GM18526 (cell line): ENCODE results near the gene TSPEAR.

Experiments used
- POLR2A ChIP-seq: IDR thresholded peaks from 3 replicates; pipeline ENCODE4 v1.6.1; 2011; ENCODE audit not compliant: insufficient read length; ENCODE audit errors: extremely low read depth

TSPEAR gene

DNA sequence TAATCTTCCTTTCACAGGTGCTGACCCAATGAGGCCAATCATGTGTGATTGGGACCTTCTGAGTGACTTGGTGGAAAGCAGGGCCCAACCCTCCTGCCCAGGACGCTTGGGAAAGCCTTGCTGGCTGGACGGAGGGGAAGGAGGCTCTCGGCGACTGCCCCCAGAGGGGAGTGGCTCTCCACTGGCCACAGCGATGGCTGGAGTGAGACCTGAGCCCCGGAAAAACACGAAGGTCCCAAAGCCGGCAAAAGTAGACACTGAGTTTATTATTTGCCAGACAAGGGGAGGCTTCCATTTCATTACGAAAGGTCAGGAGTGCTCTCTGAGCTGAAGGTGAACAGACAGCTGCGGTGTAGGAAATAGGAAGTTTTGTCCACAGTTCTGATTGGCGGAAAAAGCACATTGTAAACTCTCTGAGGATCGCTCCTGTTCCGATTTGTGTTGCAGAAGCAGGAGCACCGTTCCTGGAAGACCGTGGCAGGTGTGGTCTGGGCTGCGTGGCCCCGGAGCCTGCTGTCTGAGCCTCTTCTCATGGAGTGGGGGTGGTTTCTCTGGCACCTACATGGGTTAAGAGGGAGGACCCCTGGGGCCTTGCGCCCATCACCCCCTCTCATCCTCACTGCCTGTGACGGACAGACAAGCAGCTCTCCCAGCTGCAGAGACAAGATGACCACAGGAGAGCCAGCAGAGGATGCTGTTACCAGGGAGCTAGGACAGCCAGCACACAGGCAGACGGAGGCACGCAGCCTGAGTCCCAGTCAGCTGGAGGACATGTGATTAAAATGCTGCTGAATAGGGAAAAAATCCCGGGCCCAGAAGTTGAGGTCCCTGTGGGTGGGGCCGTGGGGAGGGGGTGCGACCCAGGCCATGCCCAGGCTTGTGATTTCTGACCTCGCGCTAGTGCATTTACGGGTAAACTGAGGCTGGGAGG lies 212.8 kb downstream of the TSPEAR start:
- TF ChIP-seq POLR2A = no peak

DNA sequence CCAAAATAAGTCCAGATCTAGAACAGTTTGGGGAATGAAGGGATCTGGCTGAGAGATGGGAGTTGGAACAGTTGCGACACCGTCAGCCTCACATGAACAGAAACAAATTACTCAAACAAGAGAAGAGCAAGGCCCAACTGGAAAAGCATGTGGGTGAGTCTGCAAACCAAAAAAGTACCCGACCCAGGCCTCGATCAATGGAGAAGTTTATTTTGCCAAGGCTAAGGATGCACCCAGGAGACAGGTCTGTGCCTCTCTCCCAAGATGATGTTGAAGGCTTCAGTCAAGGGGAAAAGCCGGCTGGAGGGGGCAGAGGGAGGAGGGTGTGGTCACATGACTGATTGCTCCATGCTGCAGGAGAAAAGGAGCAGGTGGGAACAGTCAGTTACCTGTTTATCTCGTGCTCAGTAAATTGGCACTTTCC lies 213.7 kb downstream of the TSPEAR start:
- TF ChIP-seq POLR2A = no peak

- TF ChIP-seq POLR2A = no peak
Measured at GRCh38 chr21:44496564-44497550, 214.5 kb downstream of the TSPEAR start.

- TF ChIP-seq POLR2A = no peak
Measured at GRCh38 chr21:44495611-44496563, 215.5 kb downstream of the TSPEAR start.

DNA sequence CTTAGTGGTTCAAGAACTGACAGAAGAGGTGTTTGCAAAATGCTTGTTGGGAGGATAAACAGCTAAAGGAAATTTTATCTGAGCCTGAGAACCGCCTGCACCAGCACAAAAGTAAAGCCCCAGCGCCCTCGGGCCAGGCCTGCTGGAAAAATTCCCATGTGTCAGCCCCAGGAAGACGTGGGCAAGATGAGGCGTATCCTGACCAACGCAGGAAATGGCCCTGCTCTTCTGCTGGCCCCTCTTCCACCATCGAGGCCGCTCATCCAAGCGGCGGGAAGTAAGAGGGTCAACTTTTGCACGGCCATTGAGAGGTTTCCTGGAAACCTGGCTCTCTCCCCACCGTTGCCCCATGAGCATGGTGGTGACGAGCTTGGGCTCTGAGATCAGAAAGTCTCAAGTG lies 216.4 kb downstream of the TSPEAR start:
- TF ChIP-seq POLR2A = no peak

DNA sequence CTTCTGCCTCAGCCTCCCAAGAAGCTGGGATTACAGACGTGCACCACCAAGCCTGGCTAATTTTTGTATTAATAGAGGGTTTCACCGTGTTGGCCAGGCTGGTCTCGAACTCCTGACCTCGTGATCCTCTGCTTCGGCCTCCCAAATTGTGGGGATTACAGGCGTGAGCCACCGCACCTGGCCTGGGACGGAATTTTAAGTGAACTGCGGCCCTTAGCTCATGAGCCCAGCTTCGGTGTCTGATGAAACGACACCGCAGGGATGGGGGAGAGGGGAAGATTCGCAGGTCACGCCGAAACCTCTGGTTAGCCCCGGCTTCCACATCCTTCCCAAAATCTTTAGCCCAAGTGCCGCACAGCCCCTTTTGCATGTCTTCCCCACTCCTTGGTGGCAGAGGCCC lies 217.0 kb downstream of the TSPEAR start:
- TF ChIP-seq POLR2A = no peak

- no peak for TF ChIP-seq POLR2A
Measured at GRCh38 chr21:44492567-44493385, 218.6 kb downstream of the TSPEAR start.

DNA sequence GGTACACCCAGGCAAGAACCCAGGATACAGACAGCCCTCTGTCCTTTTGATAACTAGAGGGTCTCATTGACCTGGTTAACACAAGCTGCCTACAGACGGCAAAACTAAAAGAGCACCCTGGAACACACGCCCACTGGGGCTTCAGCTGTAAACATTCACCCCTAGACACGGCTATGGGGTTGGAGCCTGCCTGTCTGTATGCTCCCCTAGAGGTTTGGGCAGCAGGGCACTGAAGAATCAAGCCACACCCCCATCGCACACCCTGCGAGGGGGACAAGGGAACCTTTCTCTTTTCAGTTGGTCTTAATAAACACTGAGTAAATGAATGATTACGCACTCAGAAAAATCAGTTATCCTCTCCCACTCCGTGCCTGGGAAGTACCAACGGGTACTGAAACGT lies 220.6 kb downstream of the TSPEAR start:
- TF ChIP-seq POLR2A = no peak

DNA sequence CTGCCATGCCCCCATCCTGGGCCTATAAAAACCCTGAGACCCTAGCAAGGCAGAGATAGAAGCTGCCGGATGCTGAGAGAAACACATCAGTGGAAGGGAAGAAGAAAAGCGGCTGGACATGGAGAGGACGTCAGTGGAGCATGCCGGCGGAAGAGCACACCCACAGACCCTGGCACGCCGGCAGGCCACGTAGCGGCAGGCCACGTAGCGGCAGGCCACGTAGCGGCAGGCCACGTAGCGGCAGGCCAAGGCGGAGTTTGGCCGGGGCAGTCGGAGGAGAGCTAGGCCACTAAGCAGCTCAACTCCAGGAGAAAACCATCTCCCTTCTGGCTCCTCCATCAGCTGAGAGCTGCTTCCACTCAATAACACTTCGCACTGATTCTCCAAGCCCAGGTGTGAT lies 221.0 kb downstream of the TSPEAR start:
- no peak for TF ChIP-seq POLR2A

GRCh38 chr21:44489962-44490361 lies 221.4 kb downstream of the TSPEAR start:
- no peak for TF ChIP-seq POLR2A

GRCh38 chr21:44487831-44488230 lies 223.5 kb downstream of the TSPEAR start:
- TF ChIP-seq POLR2A = no peak

DNA sequence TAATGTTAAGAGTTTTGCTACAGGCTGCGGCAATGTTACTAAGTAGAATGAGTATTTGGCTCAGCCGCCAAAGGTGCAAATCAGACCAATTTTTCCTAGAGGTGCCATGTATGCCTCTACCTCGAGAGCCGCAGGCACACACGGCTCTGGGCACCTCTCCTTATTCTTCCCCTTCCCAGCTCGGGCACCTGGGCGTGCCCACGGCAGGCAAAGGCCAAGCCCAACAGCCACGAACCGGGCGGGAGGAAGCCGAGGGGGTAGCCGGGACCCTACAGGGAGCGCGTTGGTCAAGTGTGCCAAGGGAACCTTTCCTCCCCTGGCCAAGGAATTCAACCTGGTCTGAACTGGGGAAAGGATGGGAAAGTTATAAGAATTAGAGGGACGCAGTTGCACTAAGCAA lies 225.1 kb downstream of the TSPEAR start:
- no peak for TF ChIP-seq POLR2A

- TF ChIP-seq POLR2A = no peak
Measured at GRCh38 chr21:44485796-44486195, 225.6 kb downstream of the TSPEAR start.
